Measurements from ENCODE around the gene TMEM208. TPM values are rescaled to one million over a fixed set of nuclear protein-coding genes. Genes with fewer than 3 reads are reported as not detected.

TMEM208 gene
- total and polyA plus RNA-seq, 2 of the 8 experiments (the other 6 are each of a cell fraction or from before 2014, with no cell fraction given) = 37.7 to 100.0 TPM

GRCh38 chr16:67246756-67247191 lies 19.8 kb downstream of the TMEM208 start (continued):
- TF ChIP-seq BCL11A (IDR thresholded peaks at IDR 0.05; ENCODE audit: low read depth in 2 of 2, low read length in 2 of 2) (no peak), PHF8 (conservative IDR thresholded peaks at IDR 0.05; ENCODE audit: low read depth, low read length) (0 out of 2 replicates have a peak, but pooled peaks have one; percentile 31), SP1 (IDR thresholded peaks at IDR 0.05; ENCODE audit: low read depth, low read length) (peak; percentile 56; the same call in 1 of the 2 replicates), POLR2AphosphoS5 (IDR thresholded peaks at IDR 0.05; ENCODE audit: low read depth, low read length) (peak; percentile 81), RAD21 (IDR thresholded peaks at IDR 0.05 in 1 of 2, conservative IDR thresholded peaks at IDR 0.05 in 1 of 2; ENCODE audit: low read depth in 2 of 2, low read length in 2 of 2) (peak; percentile 21 to 52; a peak in 3 of 4 replicates), ZNF274 (IDR thresholded peaks at IDR 0.05; ENCODE audit: borderline replicate concordance, extremely low read depth, low read length) (no peak), KDM5A (IDR thresholded peaks at IDR 0.05; ENCODE audit: low read length) (no peak), SIN3A (conservative IDR thresholded peaks at IDR 0.05 in 1 of 2, IDR thresholded peaks at IDR 0.05 in 1 of 2; ENCODE audit: low read depth in 1 of 2, low read length in 2 of 2) (peak in 1 of 2 experiments; percentile 32; a peak in 1 of 4 replicates), TBP (IDR thresholded peaks at IDR 0.05; ENCODE audit: low read depth, low read length) (peak; percentile 65), CTBP2 (IDR thresholded peaks at IDR 0.05; ENCODE audit: borderline replicate concordance, insufficient read depth, insufficient read length, low read length) (no peak), EP300 (IDR thresholded peaks at IDR 0.05; ENCODE audit: borderline replicate concordance in 1 of 2, low read depth in 2 of 2, low read length in 2 of 2) (no peak), SP2 (IDR thresholded peaks at IDR 0.05; ENCODE audit: low read length) (no peak), BRCA1 (IDR thresholded peaks at IDR 0.05; ENCODE audit: low read depth, low read length) (no peak), TEAD4 (IDR thresholded peaks at IDR 0.05; ENCODE audit: low read depth, low read length) (no peak), USF2 (IDR thresholded peaks at IDR 0.05; ENCODE audit: low read length) (no peak), CBX8 (IDR thresholded peaks at IDR 0.05; ENCODE audit: borderline replicate concordance, low read depth, low read length) (no peak)
